HG02798 (cell line): ENCODE measurements around the gene BAZ2B.

Source experiments
- ATAC-seq: cut with Tn5 transposase; IDR thresholded peaks from one replicate; pipeline ENCODE4 v1.9.1; 2021; ENCODE audit warnings: mild to moderate bottlenecking; ENCODE audit not compliant: unreplicated experiment, poor library complexity

The BAZ2B gene

GRCh38 chr2:159285929-159286708, 330.2 kb downstream of the BAZ2B start, which contains the start of gene WDSUB1:
WDSUB1 (minus strand) TSS chr2:159286703; CDS start chr2:159283069, 3,634 bp downstream.
- ATAC-seq, result no peak

- no peak for ATAC-seq
Measured at GRCh38 chr2:159285433-159285832, 330.9 kb downstream of the BAZ2B start.

- no peak for ATAC-seq
Measured at GRCh38 chr2:159283529-159283928, 332.8 kb downstream of the BAZ2B start.

GRCh38 chr2:159281002-159281401, 335.3 kb downstream of the BAZ2B start:
- no peak for ATAC-seq

GRCh38 chr2:159279700-159280099, 336.6 kb downstream of the BAZ2B start:
- ATAC-seq, result no peak

- ATAC-seq, result no peak
Measured at GRCh38 chr2:159275111-159275510, 341.2 kb downstream of the BAZ2B start.

- no peak for ATAC-seq
Measured at GRCh38 chr2:159272156-159272555, 344.2 kb downstream of the BAZ2B start.

- no peak for ATAC-seq
Measured at GRCh38 chr2:159270744-159271379, 345.5 kb downstream of the BAZ2B start.
